Activated CD8-positive, alpha-beta memory T cell treated with anti-CD3 and anti-CD28 coated beads, Interleukin-2, amount 50 U/mL, for 24 hours (primary cell): ENCODE data around the gene F10.
"Not testable (repeated sequence)": the region's sequence is repeated elsewhere in the genome, so short reads cannot be mapped to it uniquely, and the experiment has no call there.

Experiments
- DNase-seq: peaks from one replicate; pipeline ENCODE4 v3.0.0-alpha.2; 2020; ENCODE audit errors: extremely low read depth

The F10 gene

GRCh38 chr13:113102302-113102701, 20.3 kb upstream of the F10 start:
- not testable (repeated sequence) for DNase-seq

GRCh38 chr13:113102727-113103126, 19.9 kb upstream of the F10 start:
- DNase-seq, result no peak

- DNase-seq, result no peak
These were observed 19.0 kb upstream of the F10 start for GRCh38 chr13:113103646-113104045.

- no peak for DNase-seq
These were observed 17.3 kb upstream of the F10 start, which contains the start of gene F7 for GRCh38 chr13:113105032-113105920. F7 (plus strand) TSS chr13:113105791; CDS start chr13:113105842, 51 bp downstream.

- DNase-seq, result no peak
These were observed 16.6 kb upstream of the F10 start for GRCh38 chr13:113105921-113106452.

- no peak for DNase-seq
These were observed 15.8 kb upstream of the F10 start for GRCh38 chr13:113106711-113107351.

GRCh38 chr13:113108521-113108920, 14.1 kb upstream of the F10 start:
- DNase-seq, result not testable (repeated sequence)

- no peak for DNase-seq
These were observed 13.2 kb upstream of the F10 start for GRCh38 chr13:113109151-113110047.

- DNase-seq, result no peak
These were observed 12.3 kb upstream of the F10 start for GRCh38 chr13:113110048-113110851.

- no peak for DNase-seq
These were observed 11.7 kb upstream of the F10 start for GRCh38 chr13:113110852-113111315.

- DNase-seq, result not testable (repeated sequence)
These were observed 10.8 kb upstream of the F10 start for GRCh38 chr13:113111821-113112220.

- DNase-seq, result not testable (repeated sequence)
These were observed 10.1 kb upstream of the F10 start for GRCh38 chr13:113112475-113112874.

- no peak for DNase-seq
These were observed 9.4 kb upstream of the F10 start for GRCh38 chr13:113112893-113113845.

- no peak for DNase-seq
These were observed 8.7 kb upstream of the F10 start for GRCh38 chr13:113113846-113114271.

- no peak for DNase-seq
These were observed 7.9 kb upstream of the F10 start for GRCh38 chr13:113114511-113115362.

GRCh38 chr13:113115363-113116205, 7.0 kb upstream of the F10 start:
- no peak for DNase-seq

GRCh38 chr13:113116206-113116800, 6.3 kb upstream of the F10 start:
- no peak for DNase-seq
